Natural killer cell treated with Interleukin-12 subunit alpha and Interleukin-12 subunit beta and Interleukin-15 and Interleukin-18, amount 100 ng/mL, for 72 hours (primary cell): Measurements from ENCODE around the gene CDK14. TPM values are rescaled to one million over a fixed set of nuclear protein-coding genes. Genes with fewer than 3 reads are reported as not detected.
"Not testable (repeated sequence)": the region's sequence is repeated elsewhere in the genome, so short reads cannot be mapped to it uniquely, and the experiment has no call there.

ENCODE experiments used
- ATAC-seq, 2 donors: fragments of 150-1000 bp; cut with Tn5 transposase in 1 of 2; sonication (Bioruptor Pico), chemical (Tn5 transposase) in 1 of 2; 2 replicates each; pipeline ENCODE4 v1.10.0; 2021
- DNase-seq: peaks from one replicate; pipeline ENCODE4 v3.0.0; 2022; ENCODE audit warnings: low spot score
- H3K27ac Mint-ChIP-seq, 2 donors: 1 replicate in 1 of 2; 2 replicates in 1 of 2; pipeline ENCODE4 v1.8.0; 2022; ENCODE audit warnings: mixed read lengths in 2 of 2, mild to moderate bottlenecking in 1 of 2, moderate library complexity in 1 of 2
- H3K27me3 Mint-ChIP-seq, 2 donors: 1 replicate in 1 of 2; 2 replicates in 1 of 2; pipeline ENCODE4 v1.8.0; 2022; ENCODE audit warnings: mixed read lengths in 2 of 2
- H3K36me3 Mint-ChIP-seq: one replicate; pipeline ENCODE4 v1.8.0; 2022; ENCODE audit warnings: mixed read lengths
- H3K4me1 Mint-ChIP-seq, 2 donors: 1 replicate in 1 of 2; 2 replicates in 1 of 2; pipeline ENCODE4 v1.8.0; 2022; ENCODE audit warnings: low read depth in 2 of 2, mixed read lengths in 2 of 2, mild to moderate bottlenecking in 1 of 2
- H3K4me3 Mint-ChIP-seq: one replicate; pipeline ENCODE4 v1.8.0; 2022; ENCODE audit warnings: mixed read lengths
- H3K9me3 Mint-ChIP-seq: 2 replicates; pipeline ENCODE4 v1.8.0; 2022; ENCODE audit warnings: mixed read lengths
- total RNA-seq, 2 donors: library from RNA; stranded (reverse); gene quantifications; one replicate each; pipeline ENCODE4 v1.2.3, GENCODE V29; 2022

Gene CDK14
- total RNA-seq, 2 donors from 2014 or later = 0.76 to 2.8 TPM

DNA sequence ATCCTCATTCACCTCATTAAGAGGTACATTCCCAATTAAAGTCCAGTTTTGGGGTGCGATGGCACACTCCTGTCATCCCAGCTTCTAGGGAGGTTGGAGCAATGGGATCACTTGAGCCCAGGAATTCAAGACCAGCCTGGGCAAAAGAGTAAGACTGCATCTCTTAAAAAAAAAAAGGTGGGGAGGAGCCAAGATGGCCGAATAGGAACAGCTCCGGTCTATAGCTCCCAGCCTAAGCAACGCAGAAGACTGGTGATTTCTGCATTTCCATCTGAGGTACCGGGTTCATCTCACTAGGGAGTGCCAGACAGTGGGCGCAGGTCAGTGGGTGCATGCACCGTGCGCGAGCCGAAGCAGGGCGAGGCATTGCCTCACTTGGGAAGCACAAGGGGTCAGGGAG is 577.1 kb downstream of the CDK14 start:
- not testable (repeated sequence) for H3K36me3 Mint-ChIP-seq, H3K27me3 Mint-ChIP-seq, H3K27ac Mint-ChIP-seq, H3K4me3 Mint-ChIP-seq, DNase-seq, H3K4me1 Mint-ChIP-seq, H3K9me3 Mint-ChIP-seq, ATAC-seq

DNA sequence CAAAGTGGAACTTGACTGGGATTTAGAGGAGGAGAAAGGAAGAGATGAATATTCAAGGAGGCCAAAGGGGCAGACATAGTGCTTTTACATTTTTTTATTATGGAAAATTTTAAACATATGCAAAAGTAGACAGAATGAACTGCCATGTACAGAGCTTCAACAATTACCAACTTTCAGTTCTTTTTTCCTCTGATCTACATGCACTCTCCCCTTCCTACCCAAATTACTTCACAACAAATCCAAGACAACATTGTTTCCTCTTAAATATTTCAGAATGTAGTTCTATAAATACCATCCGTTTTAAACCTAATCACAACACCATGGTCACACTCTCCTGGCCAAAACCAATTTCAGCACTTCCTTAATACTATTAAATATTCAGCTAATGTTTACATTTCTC is 584.6 kb downstream of the CDK14 start:
- no peak for ATAC-seq
- Mint-ChIP-seq H3K4me3 (no peak overlapping the region), H3K9me3 (peaks cover 9% of the 10 kb centered on the region), H3K27ac (no peak overlapping the region), H3K36me3 (no peaks in the 10 kb centered on the region), H3K4me1 (no peaks in the 10 kb centered on the region), H3K27me3 (no peaks in the 10 kb centered on the region)
- DNase-seq = no peak

DNA sequence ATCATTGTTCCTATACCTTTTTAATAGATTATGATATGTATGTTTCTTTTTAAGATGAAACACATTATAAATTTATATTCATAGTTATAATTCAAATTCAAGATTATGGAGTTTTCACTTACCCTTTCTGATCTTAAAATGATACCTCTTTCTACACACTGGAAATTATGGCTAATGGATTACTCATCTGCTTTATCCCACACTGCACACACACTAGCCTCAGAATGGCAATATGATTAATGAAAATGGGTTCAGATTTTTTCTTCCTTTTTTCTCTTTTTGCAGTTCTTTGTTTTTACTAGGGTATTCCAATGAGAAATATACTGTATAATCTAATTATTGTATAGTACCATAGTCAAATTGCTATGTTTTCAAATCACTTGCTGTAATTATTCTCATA is 585.8 kb downstream of the CDK14 start:
- ATAC-seq = no peak
- H3K9me3 Mint-ChIP-seq = peaks cover 9% of the 10 kb centered on the region
- H3K4me3 Mint-ChIP-seq = no peak overlapping the region
- no peaks in the 10 kb centered on the region for H3K27me3 Mint-ChIP-seq
- H3K36me3 Mint-ChIP-seq = no peaks in the 10 kb centered on the region
- no peak for DNase-seq
- H3K27ac Mint-ChIP-seq = no peak overlapping the region
- H3K4me1 Mint-ChIP-seq = no peaks in the 10 kb centered on the region

DNA sequence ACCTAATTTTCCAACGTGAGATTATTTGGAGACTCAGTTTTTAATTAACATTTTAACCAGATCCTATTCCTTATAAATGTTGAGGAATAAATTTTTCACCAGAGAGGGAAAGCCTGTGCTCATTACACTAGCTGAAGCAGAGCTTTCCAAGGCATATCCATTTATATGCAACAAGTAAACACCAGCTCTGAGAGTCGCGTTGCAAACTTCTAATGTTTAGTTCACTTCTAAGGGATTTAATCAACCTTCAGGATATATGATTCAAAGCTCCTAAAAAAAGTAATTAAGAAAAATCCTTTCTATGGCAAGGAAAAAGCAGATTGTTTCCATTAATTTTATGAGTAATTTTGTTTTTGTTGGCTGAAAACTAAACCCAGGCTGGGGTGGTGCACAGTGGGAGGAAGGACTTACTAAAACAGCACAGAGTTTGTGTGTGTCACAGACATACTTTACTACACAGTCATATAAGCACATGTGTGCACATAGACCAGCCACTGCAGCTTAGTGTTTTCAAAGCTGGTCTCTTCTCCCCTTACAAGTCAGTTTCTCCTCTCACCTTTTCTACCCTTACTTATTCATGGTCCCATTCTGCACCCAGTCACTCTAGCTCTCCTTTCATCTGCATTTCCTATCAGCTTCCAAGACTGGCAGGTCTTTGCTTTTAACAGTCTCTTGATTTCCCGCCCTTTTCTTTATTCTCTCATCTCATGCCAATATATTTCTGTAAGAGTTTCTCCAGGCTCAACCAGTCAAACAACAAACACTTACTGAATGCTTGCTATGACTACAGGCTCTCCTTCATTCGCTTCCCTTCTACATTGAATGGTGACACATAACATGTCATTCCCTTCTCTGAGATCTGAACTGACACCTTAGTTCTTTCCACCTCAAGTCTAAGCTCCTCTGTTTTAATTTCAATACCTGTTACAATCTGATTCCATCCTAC is 587.0 kb downstream of the CDK14 start:
- no peaks in the 10 kb centered on the region for H3K27me3 Mint-ChIP-seq
- DNase-seq = no peak
- no peak for ATAC-seq
- H3K9me3 Mint-ChIP-seq = peaks cover 11% of the 10 kb centered on the region
- H3K27ac Mint-ChIP-seq = no peak overlapping the region
- H3K4me1 Mint-ChIP-seq = no peaks in the 10 kb centered on the region
- no peak overlapping the region for H3K4me3 Mint-ChIP-seq
- H3K36me3 Mint-ChIP-seq = no peaks in the 10 kb centered on the region

DNA sequence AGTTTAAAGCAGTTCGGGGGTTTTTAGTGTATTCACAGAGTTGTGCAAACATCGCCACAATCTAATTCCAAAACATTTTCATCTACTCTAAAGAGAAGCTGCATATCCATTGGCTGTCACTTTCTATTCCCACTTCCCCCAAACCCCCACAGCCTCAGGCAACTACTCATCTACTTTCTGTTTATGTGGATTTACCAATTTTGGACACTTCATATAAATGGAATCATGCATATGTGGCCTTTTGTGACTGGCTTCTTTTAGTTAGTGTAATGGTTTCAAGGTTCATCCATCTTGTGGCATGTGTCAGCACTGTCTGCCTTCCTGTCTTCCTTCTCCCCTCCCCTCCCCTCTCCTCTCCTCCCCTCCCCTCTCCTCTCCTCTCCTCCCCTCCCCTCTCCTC is 589.6 kb downstream of the CDK14 start:
- no peaks in the 10 kb centered on the region for H3K27me3 Mint-ChIP-seq
- no peaks in the 10 kb centered on the region for H3K36me3 Mint-ChIP-seq
- ATAC-seq (no peak), DNase-seq (no peak)
- H3K9me3 Mint-ChIP-seq = peaks cover 11% of the 10 kb centered on the region
- H3K27ac Mint-ChIP-seq = no peak overlapping the region
- no peaks in the 10 kb centered on the region for H3K4me1 Mint-ChIP-seq
- H3K4me3 Mint-ChIP-seq = no peak overlapping the region

DNA sequence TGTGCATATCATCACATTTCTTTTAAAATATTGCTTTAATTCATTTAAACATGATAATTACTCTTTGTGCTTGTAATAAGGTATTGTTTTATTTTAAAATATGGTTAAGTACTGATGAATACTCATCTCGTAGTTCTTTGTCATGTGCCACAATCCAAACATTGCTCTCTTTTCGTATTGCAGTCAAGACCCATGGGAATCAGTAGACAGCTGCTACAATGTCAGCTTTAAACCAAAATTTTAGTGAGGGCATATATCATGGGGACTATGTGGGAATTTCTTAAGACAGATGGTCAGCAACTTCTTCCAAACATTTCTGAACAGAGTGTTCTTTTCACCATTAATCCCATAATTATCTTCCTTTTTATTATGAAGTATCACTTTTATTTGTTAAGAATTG is 590.9 kb downstream of the CDK14 start:
- no peaks in the 10 kb centered on the region for H3K27me3 Mint-ChIP-seq
- no peak overlapping the region for H3K27ac Mint-ChIP-seq
- no peak overlapping the region for H3K4me3 Mint-ChIP-seq
- H3K4me1 Mint-ChIP-seq = no peaks in the 10 kb centered on the region
- no peak for DNase-seq
- no peaks in the 10 kb centered on the region for H3K36me3 Mint-ChIP-seq
- ATAC-seq = no peak
- H3K9me3 Mint-ChIP-seq = peaks cover 11% of the 10 kb centered on the region

DNA sequence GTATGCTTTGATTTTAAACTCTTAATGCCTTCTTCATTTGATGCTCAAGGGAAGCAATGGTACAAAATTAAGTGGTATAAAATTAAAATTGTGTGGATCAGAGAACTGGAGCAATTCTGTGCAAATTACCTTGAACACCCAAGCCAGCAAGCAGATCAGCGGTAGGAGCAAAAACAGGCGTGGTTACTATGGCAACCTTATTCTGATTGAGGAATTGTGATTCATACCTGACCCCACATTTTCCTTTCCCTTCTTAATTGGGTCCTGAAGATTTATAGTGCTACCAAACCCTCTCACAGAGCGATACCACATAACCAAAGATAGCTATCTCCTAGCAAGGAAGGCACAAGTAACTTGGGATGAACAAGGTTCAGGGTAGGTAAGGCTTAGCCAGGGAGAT is 595.6 kb downstream of the CDK14 start:
- ATAC-seq (no peak), DNase-seq (no peak)
- Mint-ChIP-seq H3K9me3 (peaks cover 11% of the 10 kb centered on the region), H3K4me1 (no peaks in the 10 kb centered on the region), H3K36me3 (no peaks in the 10 kb centered on the region), H3K27me3 (no peaks in the 10 kb centered on the region), H3K27ac (no peak overlapping the region), H3K4me3 (no peak overlapping the region)

DNA sequence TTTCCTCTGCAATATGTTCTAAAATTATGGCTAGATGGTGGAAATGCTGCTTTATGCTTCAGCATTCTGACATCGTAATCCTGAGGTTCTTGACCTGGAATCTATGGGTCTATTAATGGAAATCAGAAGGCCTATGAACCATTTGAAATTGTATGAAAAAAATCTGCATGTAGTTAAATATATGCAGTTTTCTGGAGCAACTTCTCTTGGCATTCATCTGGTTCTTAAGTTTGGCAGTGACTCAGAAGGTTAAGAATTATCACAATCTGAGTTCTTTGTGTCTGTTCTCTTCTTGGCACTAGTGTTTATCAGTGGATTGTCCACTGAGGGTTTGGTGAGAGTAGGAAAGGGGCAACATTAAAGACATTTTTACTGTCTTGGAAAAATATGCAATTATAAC is 597.0 kb downstream of the CDK14 start:
- no peak for DNase-seq
- no peaks in the 10 kb centered on the region for H3K27me3 Mint-ChIP-seq
- peaks cover 8% of the 10 kb centered on the region for H3K9me3 Mint-ChIP-seq
- H3K27ac Mint-ChIP-seq = no peak overlapping the region
- H3K36me3 Mint-ChIP-seq = no peaks in the 10 kb centered on the region
- no peak overlapping the region for H3K4me3 Mint-ChIP-seq
- no peaks in the 10 kb centered on the region for H3K4me1 Mint-ChIP-seq
- no peak for ATAC-seq

DNA sequence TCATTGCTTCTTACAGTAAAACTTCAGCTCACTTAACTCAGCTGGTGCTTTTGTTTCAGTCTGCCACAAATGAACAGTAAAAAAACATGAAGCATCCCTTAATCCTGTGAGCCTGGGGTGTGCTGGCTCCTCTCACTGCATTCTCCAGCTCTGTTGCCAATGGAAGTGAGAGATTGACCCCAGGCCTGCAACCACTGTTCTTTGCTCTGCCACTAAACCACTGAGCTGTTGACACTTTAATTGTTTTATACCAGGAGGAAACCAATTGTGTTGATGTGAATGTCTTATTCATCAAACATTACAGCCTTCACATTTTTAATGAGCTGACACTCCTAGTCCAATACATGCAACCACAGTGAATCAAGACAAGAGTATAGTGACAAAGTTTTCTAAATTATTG is 598.7 kb downstream of the CDK14 start:
- ATAC-seq = no peak
- H3K27ac Mint-ChIP-seq = no peak overlapping the region
- H3K9me3 Mint-ChIP-seq = peaks cover 8% of the 10 kb centered on the region

DNA sequence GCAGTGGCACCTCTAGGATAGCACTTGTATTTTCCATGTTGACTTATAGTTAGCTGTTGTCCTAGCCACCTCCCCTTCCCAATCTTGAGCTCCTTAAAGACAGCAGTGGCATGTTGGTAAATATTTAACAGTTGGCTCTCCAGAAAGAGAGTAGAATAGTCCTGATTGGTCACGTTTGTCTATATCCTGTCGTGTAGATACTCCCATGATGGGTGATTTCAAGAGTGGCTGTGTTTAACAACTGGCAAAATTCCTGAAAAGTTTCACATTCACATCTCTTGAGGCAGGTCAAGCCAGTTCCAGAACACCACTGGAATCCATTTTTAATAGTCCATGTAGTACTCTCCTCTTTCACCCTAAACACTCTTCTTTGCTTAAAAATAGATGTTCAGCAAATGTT is 599.9 kb downstream of the CDK14 start:
- DNase-seq = no peak
- no peaks in the 10 kb centered on the region for H3K36me3 Mint-ChIP-seq
- H3K4me3 Mint-ChIP-seq = no peak overlapping the region
- no peak overlapping the region for H3K27ac Mint-ChIP-seq
- H3K9me3 Mint-ChIP-seq = peaks cover 8% of the 10 kb centered on the region
- no peak for ATAC-seq
- H3K27me3 Mint-ChIP-seq = no peaks in the 10 kb centered on the region
- no peaks in the 10 kb centered on the region for H3K4me1 Mint-ChIP-seq

More for the DNA sequence above, 598.7 kb downstream of the CDK14 start:
- no peaks in the 10 kb centered on the region for H3K4me1 Mint-ChIP-seq
- no peak overlapping the region for H3K4me3 Mint-ChIP-seq
- H3K27me3 Mint-ChIP-seq = no peaks in the 10 kb centered on the region
- DNase-seq = no peak
- no peaks in the 10 kb centered on the region for H3K36me3 Mint-ChIP-seq

DNA sequence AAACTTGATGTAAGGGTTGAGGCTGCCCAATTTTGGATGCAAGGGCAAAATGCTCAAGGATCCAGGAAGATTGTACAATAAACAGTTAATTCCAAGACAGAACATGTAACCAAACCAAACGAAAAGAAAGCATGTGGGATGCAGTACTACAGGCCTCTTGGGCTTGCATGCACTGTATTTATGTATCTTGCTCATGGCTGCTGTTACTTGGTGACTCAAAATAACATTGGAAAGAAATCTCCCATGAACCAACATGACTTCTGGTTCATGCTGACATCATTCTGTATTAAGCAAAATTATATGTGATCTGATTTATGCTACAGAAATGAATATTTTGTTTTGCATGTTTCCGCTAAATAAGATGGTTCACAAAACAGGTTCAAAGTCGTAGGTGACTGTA is 602.2 kb downstream of the CDK14 start:
- Mint-ChIP-seq H3K4me3 (no peak overlapping the region), H3K27ac (no peak overlapping the region), H3K27me3 (no peaks in the 10 kb centered on the region), H3K4me1 (no peaks in the 10 kb centered on the region), H3K9me3 (peaks cover 8% of the 10 kb centered on the region), H3K36me3 (no peaks in the 10 kb centered on the region)
- DNase-seq (no peak), ATAC-seq (no peak)

DNA sequence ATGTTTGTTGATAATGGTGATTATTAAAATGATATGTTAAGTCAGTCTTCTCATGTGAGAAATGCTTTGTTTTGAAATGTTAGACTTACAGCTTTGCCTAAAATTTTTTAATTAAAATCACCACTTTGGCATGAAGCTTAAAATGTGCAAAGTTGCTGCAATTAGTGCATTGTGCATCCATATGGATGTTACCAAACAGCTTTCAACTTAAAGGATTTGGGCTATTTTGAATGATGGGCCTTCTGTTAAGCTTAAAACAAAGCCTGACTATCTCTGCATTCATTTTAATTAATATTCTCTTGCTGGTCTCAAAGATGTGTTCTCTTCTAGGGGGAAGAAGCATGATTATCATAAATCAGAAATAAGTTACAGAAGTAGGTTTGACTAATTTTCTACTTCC is 603.5 kb downstream of the CDK14 start:
- DNase-seq = no peak
- H3K4me1 Mint-ChIP-seq = no peaks in the 10 kb centered on the region
- no peaks in the 10 kb centered on the region for H3K36me3 Mint-ChIP-seq
- no peaks in the 10 kb centered on the region for H3K27me3 Mint-ChIP-seq
- H3K4me3 Mint-ChIP-seq = no peak overlapping the region
- H3K27ac Mint-ChIP-seq = no peak overlapping the region
- ATAC-seq = no peak
- peaks cover 8% of the 10 kb centered on the region for H3K9me3 Mint-ChIP-seq

DNA sequence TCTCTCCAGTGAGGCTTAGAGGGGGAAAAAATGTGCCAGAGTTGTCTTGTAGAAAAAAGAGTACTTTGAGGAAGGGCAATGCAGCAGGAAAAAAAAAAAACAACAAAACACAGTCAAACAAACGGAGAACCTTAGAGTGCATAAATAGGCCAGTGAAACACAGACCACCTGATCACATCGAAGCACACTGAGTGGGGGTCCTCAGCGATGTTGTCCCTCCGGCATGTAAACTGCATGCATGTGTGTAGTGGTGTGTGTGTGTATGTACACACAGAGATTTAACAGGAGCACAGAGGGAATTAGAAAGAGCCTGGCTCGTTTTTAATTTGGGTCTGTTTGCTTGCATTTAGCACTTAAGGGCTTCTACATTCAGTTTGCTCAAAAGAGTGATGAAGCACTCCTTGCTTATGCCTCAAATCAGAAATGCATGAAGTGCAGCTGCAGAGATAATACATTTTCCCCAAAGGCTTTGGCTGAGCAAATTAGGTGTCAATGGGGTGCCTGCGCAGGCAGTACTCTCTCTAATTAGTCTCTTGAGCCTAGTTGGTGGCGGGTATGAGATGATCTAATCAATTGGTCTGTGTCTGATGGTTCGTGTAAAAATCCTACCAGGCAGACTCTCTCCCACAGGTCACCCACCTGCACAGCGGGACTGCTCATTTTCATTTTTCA is 605.5 kb downstream of the CDK14 start:
- no peak overlapping the region for H3K4me3 Mint-ChIP-seq
- H3K9me3 Mint-ChIP-seq = peaks cover under 1% of the 10 kb centered on the region
- ATAC-seq (no peak), DNase-seq (no peak)
- H3K4me1 Mint-ChIP-seq = no peaks in the 10 kb centered on the region
- no peaks in the 10 kb centered on the region for H3K36me3 Mint-ChIP-seq
- no peak overlapping the region for H3K27ac Mint-ChIP-seq
- H3K27me3 Mint-ChIP-seq = no peaks in the 10 kb centered on the region

DNA sequence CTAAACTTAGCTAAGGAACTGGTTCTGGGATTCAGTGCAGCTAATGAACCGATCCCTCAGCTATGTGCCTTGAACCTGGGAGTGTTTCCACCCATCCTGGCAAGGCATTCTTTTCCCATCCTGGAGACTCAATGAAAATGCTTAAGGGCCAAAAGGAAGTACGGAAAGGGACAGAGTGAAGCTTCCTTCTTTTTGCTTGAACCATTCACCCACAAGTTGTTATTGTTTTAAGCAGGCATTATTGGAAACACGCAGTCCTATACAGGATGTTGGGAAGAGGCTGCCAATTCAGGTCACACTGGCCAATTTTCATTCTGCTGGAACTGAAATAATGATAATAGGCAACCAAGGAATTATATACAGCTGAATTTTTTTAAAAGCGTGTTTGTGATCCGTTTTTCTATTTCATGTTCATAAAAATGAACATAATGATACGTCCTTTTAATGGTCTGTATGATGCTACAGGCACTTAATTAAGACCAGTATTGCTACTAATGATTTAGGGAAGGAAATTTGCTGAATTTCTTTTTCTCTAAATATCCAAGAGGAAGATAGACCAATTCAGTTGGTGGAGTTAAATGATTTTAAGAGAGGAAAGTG is 610.3 kb downstream of the CDK14 start:
- H3K4me1 Mint-ChIP-seq = no peaks in the 10 kb centered on the region
- no peaks in the 10 kb centered on the region for H3K9me3 Mint-ChIP-seq
- H3K27me3 Mint-ChIP-seq = no peaks in the 10 kb centered on the region
- DNase-seq = no peak
- no peak overlapping the region for H3K27ac Mint-ChIP-seq
- H3K4me3 Mint-ChIP-seq = no peak overlapping the region
- H3K36me3 Mint-ChIP-seq = no peaks in the 10 kb centered on the region
- ATAC-seq = no peak
